AG04449 (cell line): ENCODE data around the gene CFAP20DC.
"Not testable (repeated sequence)": the region's sequence is repeated elsewhere in the genome, so short reads cannot be mapped to it uniquely, and the experiment has no call there.

Experiments
- CTCF ChIA-PET: fragments of 350-600 bp; formaldehyde crosslinking; extraction: SDS; loops from one replicate; lab custom pipeline; 2021; ENCODE audit warnings: antibody characterized with exemption; lab: Yijun Ruan, JAX
- POLR2A ChIA-PET: fragments of 400-600, 350-600 bp; formaldehyde crosslinking; extraction: SDS; loops from one replicate; lab custom pipeline; 2020; ENCODE audit warnings: antibody characterized with exemption, inconsistent platforms; lab: Yijun Ruan, JAX
- DNase-seq: peaks from one replicate; pipeline ENCODE4 v3.0.0-alpha.2; 2010; ENCODE audit warnings: low read depth, low spot score
- H3K4me3 ChIP-seq: 2 replicates; pipeline ENCODE4 v1.5.1; 2011; ENCODE audit warnings: low read depth, mild to moderate bottlenecking, control low read depth, low read length
- TF ChIP-seq, protein P1 (sequence below): IDR thresholded peaks from one replicate; pipeline ENCODE4 v1.5.1; 2011; ENCODE audit warnings: mild to moderate bottlenecking, moderate library complexity, low read length, control low read depth, inconsistent platforms; ENCODE audit not compliant: insufficient read depth; ENCODE audit errors: missing control alignments

CFAP20DC gene

GRCh38 chr3:58848826-58849225 lies 201.0 kb downstream of the CFAP20DC start:
- no peak overlapping the region; the same call in 1 of the 2 replicates for H3K4me3 ChIP-seq
- DNase-seq: no peak
- TF ChIP-seq, protein P1, sequence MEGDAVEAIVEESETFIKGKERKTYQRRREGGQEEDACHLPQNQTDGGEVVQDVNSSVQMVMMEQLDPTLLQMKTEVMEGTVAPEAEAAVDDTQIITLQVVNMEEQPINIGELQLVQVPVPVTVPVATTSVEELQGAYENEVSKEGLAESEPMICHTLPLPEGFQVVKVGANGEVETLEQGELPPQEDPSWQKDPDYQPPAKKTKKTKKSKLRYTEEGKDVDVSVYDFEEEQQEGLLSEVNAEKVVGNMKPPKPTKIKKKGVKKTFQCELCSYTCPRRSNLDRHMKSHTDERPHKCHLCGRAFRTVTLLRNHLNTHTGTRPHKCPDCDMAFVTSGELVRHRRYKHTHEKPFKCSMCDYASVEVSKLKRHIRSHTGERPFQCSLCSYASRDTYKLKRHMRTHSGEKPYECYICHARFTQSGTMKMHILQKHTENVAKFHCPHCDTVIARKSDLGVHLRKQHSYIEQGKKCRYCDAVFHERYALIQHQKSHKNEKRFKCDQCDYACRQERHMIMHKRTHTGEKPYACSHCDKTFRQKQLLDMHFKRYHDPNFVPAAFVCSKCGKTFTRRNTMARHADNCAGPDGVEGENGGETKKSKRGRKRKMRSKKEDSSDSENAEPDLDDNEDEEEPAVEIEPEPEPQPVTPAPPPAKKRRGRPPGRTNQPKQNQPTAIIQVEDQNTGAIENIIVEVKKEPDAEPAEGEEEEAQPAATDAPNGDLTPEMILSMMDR: no peak
- ChIA-PET POLR2A (no interaction called here), CTCF (interaction anchor here (1.0 kb wide), 1 partner anchor 204 kb away, joined by 3 read pairs; no protein-coding TSS in a partner anchor)

GRCh38 chr3:58842050-58842747 lies 207.6 kb downstream of the CFAP20DC start:
- not testable (repeated sequence) for H3K4me3 ChIP-seq, DNase-seq

GRCh38 chr3:58840949-58841348 lies 208.9 kb downstream of the CFAP20DC start:
- CTCF ChIA-PET: no interaction called here
- no peak for DNase-seq
- POLR2A ChIA-PET: no interaction called here
- TF ChIP-seq, protein P1: no peak
- H3K4me3 ChIP-seq: no peak overlapping the region

More at GRCh38 chr3:58842050-58842747, 207.6 kb downstream of the CFAP20DC start:
- CTCF ChIA-PET, POLR2A ChIA-PET: not testable (repeated sequence)

- TF ChIP-seq, protein P1: no peak
- no peak for DNase-seq
- no peak overlapping the region for H3K4me3 ChIP-seq
- POLR2A ChIA-PET: no interaction called here
- CTCF ChIA-PET: interaction anchor here (6.8 kb wide), 1 partner anchor 14 kb away, joined by 55 read pairs; no protein-coding TSS in a partner anchor
Measured at GRCh38 chr3:58839964-58840363, 209.9 kb downstream of the CFAP20DC start.

DNA sequence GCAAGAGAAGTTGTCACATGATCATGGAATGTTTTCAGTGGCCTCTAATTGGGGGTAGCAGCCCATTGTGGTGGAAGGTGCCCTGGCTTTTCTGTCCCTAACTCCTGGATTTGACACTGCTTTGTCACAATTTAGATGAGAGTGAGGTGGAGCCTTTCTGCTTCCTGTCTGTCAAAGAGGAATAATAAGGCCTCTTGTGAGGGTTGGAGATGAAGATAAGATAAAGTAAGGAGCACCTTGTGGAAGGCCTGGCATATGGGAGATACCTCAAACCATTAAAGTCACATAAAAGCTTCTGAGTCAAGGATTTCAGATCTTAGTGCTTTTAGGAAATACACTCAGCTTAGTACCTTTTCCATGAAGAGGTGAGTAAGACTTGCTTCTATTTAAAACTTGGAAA lies 210.6 kb downstream of the CFAP20DC start:
- ChIA-PET POLR2A (no interaction called here), CTCF (interaction anchor here (6.8 kb wide), 1 partner anchor 14 kb away, joined by 55 read pairs; no protein-coding TSS in a partner anchor)
- no peak overlapping the region for H3K4me3 ChIP-seq
- TF ChIP-seq, protein P1: no peak
- no peak for DNase-seq

- no peak for DNase-seq
- H3K4me3 ChIP-seq: no peak overlapping the region
- CTCF ChIA-PET: interaction anchor here (0.5 to 6.8 kb wide), 3 partner anchors 12 to 215 kb away, joined by 3 to 55 read pairs (median 4); no protein-coding TSS in a partner anchor
- POLR2A ChIA-PET: no interaction called here
- TF ChIP-seq, protein P1: no peak
Measured at GRCh38 chr3:58837856-58838255, 212.0 kb downstream of the CFAP20DC start.
